GM19467 (cell line): ENCODE data around the gene MAGI1.
"Not testable (repeated sequence)": the region's sequence is repeated elsewhere in the genome, so short reads cannot be mapped to it uniquely, and the experiment has no call there.

ENCODE experiments used
- ATAC-seq: cut with Tn5 transposase; IDR thresholded peaks from one replicate; pipeline ENCODE4 v1.9.1; 2021; ENCODE audit warnings: mild to moderate bottlenecking, moderate library complexity; ENCODE audit not compliant: unreplicated experiment

The MAGI1 gene

DNA sequence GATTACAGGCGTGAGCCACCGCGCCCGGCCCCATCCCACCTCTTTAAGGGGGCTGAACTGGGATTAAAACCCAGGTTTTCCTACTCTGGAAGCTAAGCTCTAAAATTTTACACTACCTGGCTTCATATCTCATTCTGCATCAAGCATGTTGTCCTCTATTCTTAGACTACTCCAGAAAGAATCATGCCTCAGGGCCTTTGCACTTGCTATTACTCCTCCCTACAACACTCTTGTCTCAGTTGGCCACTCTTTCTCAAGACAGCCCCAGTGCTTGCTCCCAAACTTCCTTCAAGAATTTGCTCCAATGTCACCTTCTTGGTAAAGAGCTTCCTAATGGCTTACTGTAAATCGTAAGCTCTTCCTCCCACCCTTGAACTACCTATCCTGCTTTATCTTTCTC lies 521.7 kb downstream of the MAGI1 start:
- no peak for ATAC-seq

DNA sequence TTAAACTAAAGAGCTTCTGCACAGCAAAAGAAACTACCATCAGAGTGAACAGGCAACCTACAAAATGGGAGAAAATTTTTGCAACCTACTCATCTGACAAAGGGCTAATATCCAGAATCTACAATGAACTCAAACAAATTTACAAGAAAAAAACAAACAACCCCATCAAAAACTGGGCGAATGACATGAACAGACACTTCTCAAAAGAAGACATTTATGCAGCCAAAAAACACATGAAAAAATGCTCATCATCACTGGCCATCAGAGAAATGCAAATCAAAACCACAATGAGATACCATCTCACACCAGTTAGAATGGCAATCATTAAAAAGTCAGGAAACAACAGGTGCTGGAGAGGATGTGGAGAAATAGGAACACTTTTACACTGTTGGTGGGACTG lies 524.4 kb downstream of the MAGI1 start:
- ATAC-seq: not testable (repeated sequence)

DNA sequence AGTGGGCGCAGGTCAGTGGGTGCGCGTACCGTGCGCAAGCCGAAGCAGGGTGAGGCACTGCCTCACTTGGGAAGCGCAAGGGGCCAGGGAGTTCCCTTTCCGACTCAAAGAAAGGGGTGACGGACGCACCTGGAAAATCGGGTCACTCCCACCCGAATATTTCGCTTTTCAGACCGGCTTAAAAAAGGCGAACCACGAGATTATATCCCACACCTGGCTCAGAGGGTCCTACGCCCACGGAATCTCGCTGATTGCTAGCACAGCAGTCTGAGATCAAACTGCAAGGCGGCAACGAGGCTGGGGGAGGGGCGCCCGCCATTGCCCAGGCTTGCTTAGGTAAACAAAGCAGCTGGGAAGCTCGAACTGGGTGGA lies 529.3 kb downstream of the MAGI1 start:
- ATAC-seq: not testable (repeated sequence)

DNA sequence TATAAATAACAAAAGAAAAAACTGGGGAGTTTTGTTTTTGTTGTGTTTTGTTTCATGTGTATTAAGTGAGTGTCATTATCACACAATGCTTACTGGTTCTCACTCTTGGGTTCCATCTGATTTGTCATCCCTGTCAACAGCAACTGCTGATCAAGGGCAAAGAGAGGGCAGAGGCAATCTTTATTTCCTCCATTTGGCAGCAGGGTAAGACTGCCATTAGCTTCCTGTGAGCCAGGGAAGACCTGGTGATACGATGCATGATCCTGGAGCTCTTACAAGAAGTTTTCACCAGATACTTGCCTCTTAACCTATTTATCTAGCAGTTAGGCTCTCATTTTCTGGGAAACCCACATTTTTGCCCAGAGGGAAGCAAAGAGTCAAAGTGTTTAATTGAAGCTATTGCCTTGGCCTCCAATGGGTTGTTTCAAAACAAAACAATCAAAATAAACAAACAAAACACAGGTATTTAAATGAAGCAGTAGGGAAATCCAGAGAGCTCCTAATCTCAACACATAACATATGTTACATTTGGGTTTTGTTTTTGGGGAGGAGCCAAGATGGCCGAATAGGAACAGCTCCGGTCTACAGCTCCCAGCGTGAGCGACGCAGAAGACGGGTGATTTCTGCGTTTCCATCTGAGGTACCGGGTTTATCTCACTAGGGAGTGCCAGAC lies 529.8 kb downstream of the MAGI1 start:
- ATAC-seq: no peak

DNA sequence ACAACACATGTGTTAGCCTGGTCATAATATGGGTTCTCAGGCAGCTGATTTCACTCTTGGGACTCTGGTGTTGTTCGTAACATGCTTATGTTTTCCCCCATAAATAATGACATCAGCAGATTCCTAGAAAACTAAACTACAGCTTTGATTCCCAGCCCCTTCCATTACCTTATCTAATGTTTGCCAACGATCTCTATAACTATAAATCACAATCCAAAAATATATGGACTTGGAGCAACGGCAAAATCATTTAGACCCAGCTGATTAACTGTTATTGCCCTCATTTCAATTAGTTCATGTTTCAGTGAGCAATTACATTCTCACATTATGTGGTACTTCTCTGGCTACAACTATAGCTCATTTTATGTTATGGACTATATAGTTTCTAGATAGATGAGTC lies 531.3 kb downstream of the MAGI1 start:
- no peak for ATAC-seq

DNA sequence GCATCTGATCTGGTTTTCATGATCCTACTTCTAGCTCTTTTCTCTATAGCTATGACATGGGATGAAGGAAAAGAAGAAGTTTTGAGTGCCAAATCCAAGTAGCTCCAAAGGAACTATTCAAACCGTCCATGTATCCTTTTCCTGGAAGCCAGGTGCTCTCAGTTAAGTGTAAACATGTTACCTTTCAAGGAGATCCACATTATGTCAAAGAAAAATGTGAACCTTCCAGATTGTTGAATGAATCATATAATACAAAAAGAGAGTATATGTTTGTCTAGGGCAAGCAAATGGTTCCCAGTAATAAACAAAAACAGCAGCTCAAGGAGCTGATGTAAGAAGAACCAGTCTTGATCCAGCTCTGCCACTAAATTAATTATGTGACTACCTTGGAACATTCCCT lies 534.9 kb downstream of the MAGI1 start:
- ATAC-seq: no peak

DNA sequence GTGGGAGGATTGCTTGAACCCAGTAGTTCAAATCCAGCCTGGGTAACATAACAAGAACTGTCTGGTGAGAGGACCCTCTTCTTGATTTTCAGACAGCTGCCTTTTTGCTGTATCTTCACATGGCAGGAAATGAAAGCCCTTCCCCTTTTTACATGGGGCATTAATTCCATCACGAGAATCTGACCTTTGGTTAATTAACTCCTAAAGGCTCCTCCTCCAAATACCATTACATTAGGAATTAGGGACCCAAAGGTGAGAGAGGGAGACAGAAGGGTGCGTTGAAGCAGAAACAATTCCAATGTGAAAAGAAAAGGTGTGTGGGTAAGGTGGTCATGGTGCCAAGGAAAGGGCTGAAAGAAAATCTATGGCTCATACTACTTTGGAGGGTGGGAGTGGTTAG lies 536.2 kb downstream of the MAGI1 start:
- no peak for ATAC-seq

DNA sequence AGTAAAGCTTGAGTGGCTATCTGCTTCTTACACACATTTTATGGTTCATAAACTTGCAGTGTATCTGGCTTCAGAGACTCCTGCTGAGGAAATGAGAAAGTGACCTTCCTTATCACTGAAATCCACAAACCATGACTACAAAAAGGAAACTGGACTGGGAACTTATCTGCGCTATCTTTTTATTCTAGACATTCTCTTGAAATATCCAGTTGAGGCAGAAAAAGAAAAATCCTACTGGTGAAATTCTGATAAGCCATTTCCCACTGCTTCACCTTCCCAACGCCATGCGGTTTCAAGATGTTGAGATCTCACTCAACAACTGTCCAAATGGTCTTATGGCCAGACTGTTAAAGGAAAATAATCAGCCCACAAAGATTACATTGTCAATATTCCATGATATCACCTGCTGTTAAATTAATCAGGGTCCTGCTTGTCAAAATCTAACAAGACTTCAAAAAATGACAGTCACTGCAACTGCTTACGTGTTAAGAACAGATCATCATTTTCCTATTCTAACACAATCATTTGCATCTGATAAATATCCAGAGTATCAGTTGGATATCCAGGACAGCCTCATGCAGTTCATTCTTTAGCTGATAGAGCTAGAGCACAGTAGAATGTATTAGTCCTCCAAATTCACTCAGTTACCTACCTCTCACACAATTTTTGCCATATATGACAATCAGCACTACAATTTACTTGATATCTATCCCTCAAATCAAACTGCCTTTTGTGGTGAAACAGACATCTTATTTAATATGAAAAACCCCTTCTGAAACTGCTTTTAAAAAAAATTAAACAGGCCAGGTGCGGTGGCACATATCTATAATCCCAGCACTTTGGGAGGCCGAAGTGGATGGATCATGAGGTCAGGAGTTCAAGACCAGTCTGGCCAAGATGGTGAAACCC lies 538.1 kb downstream of the MAGI1 start:
- no peak for ATAC-seq

DNA sequence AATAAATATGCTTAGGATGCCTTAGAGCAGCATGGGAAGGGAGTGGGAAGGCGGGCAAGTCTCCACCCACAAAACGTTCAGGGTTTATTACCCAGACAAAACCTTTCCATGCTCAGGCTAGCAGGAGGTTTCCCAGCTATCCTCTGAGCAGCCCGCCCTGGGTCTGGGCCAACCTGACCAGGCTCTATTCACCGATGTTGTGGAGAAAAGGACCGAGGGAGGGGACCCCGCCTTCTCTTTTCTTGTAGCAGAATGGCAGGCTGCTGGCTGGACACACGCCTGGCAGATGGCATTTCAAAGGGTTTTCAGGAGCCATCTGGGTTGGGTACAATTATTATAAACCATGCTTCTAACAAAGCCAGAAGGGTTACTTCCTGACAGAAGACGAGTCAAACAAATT lies 540.9 kb downstream of the MAGI1 start:
- ATAC-seq: no peak

DNA sequence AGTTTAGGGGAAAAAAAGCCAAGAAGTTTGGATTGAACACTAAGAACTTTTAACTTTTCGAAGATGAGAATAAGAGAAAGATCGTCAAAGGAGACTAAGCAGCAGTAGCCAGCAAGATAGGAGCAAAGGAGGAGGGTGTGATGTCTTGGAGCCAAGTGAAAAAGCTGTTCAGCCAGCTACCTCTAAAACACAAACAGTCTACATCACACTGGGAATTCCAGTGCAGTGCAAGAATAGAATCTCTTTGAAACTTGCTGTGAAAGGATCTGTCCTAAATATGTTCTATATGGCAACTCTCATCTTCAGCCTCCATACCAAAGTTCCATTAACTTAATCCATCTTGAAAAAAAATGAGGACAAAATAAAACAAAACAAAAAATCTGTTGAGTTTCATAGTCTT lies 541.5 kb downstream of the MAGI1 start:
- ATAC-seq: no peak

DNA sequence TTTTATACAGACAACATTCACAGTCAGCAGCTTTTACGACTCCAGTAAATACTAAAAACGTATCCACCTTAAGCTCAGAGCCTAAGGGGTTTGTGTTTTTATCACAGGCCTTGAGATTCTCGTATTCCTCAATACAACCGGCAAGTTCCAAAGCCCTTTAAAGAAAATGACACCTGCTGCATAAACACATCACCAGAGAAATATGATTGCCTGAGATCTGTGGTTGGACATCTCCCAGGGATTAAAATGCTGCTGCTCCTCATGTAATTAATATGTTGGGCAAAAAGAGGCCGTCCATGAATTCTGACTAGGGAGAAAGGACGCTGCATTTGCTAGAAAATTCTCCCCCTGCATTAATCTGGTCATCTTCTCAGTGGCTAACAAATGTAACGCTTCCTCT lies 544.8 kb downstream of the MAGI1 start:
- no peak for ATAC-seq

DNA sequence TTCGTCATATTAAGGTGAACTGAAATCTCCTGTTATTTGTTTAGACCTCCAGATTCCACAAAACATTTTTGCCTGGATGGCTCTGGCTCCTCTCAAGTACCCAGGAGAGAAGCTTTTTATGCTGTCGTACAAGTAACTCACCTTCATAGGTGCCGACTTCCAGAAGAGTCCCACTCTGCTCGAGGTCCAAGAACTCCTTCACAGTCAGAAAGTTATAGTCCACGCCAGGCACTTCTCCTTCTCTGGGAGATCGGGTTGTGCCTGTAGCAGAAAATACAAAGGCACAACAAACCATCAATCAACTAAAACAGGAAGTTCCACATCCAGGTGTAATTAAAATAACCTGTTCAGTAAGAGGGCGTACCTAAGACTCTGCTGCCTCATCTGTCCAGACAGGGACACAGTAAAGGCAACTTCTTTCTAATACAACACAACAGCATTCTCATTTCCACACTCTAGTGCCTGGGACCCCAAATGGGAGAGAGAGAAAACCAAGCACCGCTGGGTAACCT lies 545.3 kb downstream of the MAGI1 start:
- no peak for ATAC-seq

DNA sequence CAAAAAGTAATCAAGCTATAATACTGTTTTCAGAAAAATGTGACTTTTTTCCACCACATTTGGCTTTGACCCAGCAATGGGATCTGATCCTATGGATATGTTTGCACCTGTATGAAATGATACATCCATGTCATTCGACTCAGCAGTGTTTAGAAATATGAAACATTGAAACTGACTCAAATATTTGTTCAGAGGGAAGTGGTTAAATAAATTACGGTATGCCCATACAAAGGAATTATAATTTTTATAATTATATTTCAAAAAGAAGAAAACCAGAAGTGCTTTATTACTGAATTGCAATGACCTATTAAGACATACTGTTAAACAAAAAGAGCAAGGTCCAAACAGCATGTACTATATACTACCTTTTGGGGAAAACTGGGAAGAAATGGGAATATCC lies 546.5 kb downstream of the MAGI1 start:
- ATAC-seq: no peak

DNA sequence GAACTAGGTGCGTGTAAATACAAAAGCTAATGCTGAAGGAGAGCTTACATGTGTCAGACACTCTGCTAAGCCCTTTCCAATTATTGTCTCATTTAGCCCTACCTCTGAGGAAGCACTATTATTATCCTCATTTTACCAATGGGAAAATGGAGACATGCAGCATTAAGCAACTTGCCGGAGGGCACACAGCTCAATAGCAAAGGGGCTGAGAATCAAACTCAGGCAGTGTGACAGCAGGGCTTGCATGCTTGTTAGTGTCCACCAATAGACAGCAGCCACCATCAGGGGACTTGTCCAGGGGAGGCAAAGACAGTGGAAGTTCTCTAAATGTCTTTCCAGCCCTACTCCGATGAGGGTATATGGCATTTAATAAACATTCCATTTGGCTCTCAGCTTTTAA lies 548.6 kb downstream of the MAGI1 start:
- no peak for ATAC-seq

DNA sequence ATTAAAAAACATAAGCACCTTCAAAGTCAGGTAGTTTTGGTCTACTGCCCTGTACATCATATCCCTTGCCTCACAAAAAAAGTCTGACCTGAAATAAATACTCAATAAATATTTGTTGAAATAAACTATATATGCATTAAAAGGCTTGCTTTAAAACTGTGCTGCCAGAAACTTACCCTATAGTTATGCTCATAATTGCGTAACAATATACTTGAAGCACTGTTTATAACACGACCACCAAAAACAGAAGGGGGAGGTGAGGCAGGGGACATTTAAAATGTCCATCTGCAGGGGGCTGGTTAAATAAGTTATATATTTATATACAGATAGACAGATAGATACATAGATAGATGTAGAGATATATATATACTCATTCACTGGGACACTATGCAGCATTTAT lies 549.5 kb downstream of the MAGI1 start:
- no peak for ATAC-seq

DNA sequence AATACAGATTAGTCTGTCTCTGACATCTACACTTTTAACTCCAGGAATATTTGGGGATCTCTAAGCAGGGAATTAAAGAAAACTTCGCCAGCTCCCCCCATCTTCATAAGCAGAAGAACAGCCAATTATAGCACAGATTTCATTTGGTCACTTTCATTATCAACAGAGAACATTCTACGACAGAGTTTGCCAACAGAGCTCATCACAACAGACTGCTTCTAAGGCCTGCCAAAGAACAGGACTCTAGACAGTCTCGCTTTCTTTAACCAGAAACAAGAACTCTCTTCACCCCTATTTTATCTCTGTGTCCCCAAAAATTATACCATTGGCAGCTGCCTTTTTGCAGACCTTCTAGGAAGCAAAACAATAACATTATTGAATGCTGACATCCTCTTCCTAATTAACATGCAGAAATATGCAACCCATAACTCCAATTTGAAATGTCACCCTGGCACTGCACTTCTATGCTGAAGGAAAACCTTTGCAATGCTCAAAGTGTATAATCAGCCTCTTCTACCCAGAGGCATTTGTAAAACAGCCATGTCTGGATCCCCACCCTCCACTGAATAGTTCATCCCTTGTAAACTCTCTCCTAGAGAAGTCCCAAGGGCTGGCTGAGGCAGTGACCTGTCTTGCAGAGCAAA lies 552.8 kb downstream of the MAGI1 start:
- ATAC-seq: no peak

DNA sequence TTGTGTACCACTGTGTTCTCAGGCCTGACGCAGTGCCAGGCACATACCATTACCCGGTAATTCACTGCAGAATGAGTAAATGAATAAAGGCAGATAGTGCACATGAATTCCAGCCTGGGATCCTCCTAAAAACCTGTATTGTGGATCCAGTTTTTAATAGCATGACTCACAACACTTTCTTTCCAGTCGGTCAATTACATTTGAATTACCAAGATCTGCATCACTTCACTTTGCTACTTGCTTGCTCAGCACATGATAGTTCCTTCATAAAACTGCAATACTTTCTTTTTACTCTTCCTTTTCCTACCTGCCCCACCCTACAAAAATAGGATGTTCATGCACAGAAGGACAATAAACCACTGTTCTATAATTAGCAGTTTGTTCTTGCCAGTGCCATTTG lies 553.8 kb downstream of the MAGI1 start:
- no peak for ATAC-seq

DNA sequence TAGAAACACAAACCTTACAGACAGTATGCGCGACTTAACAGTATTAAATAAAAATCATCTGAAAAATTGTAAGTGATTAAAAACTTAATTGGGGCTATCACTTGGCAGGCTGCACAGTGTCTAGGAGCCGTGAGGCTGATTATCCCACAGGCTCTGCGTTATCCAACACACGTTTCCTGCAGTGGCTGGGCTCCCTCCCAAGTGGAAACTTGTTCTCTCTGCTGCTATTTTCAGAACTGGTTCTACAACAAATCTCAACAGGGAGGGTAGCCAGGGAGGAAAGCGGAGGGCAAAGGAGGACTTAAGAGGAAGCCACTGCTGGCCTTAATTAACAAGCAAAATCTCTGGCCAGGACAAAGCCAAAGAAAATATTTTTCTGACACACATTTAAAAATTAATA lies 555.2 kb downstream of the MAGI1 start:
- ATAC-seq: no peak

DNA sequence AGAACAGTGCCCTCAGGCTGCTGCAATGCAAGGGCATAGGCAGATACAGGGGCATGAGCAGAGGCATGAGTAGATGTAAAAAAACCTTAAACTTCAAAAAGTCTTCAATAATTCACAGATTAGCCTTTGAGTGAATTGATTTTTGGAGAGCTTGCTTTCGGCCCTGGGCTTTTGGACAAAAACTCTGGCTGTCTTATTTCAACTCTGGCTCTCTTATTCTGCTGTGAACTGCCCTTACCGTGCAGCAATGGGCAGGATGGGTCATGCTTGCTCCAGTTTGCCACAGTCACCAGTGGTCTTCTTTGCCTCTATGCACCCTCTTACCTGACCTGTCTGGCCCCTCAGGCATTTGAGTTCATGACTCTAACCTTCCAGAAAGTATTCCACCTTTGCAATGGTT lies 555.7 kb downstream of the MAGI1 start:
- no peak for ATAC-seq

DNA sequence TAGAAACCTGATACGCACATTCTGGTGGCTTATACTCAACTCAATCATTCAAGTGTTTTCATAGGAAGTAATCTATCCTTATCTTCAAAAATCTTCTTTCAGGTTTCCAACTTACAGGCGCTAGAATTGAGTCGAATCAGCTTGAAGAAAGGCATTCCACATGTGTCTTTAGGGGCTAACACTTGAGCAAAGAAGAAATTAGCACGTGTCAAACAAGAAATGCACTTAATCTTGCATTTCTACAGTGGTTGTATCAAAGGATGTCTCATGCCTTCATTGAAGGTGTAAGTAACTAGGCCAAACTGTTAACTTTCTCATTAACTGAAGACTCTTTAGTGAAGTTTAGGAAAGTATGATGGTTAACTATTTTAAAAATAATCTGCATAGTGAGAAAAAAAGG lies 557.6 kb downstream of the MAGI1 start:
- ATAC-seq: no peak

DNA sequence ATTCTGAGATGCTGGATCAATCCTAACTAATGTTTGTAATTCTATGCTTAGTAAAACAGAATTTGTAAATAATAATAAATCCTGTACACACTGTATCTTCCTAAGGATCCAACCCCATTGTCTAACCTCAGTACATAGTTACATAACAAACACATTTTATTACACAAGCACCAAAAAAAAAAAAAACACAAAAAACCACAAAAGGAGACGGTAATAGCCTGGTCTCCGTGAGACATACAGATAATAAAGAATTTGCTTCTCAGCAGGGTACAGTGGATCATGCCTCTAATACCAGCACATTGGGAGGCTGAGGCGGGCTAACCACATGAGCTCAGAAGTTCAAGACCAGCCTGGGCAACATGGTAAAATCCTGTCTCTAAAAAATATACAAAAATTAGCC lies 558.7 kb downstream of the MAGI1 start:
- no peak for ATAC-seq
